Measurements from ENCODE around the gene HEPHL1. TPM values are rescaled to one million over a fixed set of nuclear protein-coding genes. Genes with fewer than 3 reads are reported as not detected.

HEPHL1 gene
- polyA plus RNA-seq, 3 donors, result not detected

DNA sequence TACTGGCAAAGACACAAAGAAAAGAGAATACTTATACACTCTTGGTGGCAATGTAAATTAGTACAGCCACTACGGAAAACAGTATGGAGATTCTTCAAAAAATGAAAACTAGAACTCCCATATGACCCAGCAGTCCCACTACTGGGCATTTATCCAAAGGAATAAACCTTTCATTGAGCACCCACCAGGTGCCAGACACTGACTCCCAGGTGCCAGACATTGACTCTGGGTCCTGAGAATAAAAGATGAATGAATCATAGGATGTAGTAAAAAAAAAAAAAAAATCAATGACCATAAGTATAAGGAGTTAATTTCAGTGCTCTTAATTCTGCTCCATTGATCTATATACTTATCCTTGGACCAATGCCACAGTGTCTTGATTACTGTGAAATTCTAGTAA lies 28.2 kb downstream of the HEPHL1 start:
- Histone ChIP-seq H3K27me3 (ENCODE audit: control insufficient read depth in 2 of 2, insufficient read depth in 2 of 2, low read length in 2 of 2) (no peaks in the 10 kb centered on the region), H3K9me3 (replicated peaks in 1 of 2; ENCODE audit: control insufficient read depth in 1 of 2, insufficient read depth in 1 of 2, low read length in 2 of 2) (no peaks in the 10 kb centered on the region), H3K36me3 (replicated peaks in 1 of 2; ENCODE audit: control insufficient read depth in 1 of 2, insufficient read depth in 2 of 2, low read length in 2 of 2) (no peaks in the 10 kb centered on the region), H3K4me1 (ENCODE audit: control insufficient read depth in 1 of 2, insufficient read depth in 2 of 2, low read length in 2 of 2) (no peaks in the 10 kb centered on the region), H3K4me2 (replicated peaks; ENCODE audit: extremely low read depth, low read length, poor library complexity, severe bottlenecking) (no peak overlapping the region), H4K20me1 (ENCODE audit: insufficient read depth, low read length) (no peaks in the 10 kb centered on the region), H3K79me2 (ENCODE audit: insufficient read depth, low read length) (no peaks in the 10 kb centered on the region), H3K4me3 (replicated peaks in 1 of 3; ENCODE audit: low read depth in 2 of 3, low read length in 3 of 3) (no peak overlapping the region), H3K9ac (ENCODE audit: insufficient read depth, low read length, poor library complexity, severe bottlenecking) (no peak overlapping the region), H2AFZ (ENCODE audit: insufficient read depth, low read depth, low read length, poor library complexity, severe bottlenecking) (no peak overlapping the region), H3K27ac (ENCODE audit: low read depth in 1 of 2, low read length in 2 of 2) (no peak overlapping the region)
- H3K36me3 Mint-ChIP-seq, result no peaks in the 10 kb centered on the region
- no peaks in the 10 kb centered on the region for H3K4me1 Mint-ChIP-seq
- H3K9me3 Mint-ChIP-seq, result peaks cover 0 to 9% (median 2%) of the 10 kb centered on the region in 7 donors
- 75% methylated on average over 1 of the region's 1 CpG for WGBS (ENCODE audit: insufficient coverage)
- peaks cover 0 to 1% (median 0%) of the 10 kb centered on the region in 3 donors for H3K27me3 Mint-ChIP-seq (ENCODE audit: low read depth in 3 of 3)
- H3K27ac Mint-ChIP-seq, result no peak overlapping the region
- TF ChIP-seq, protein P1, sequence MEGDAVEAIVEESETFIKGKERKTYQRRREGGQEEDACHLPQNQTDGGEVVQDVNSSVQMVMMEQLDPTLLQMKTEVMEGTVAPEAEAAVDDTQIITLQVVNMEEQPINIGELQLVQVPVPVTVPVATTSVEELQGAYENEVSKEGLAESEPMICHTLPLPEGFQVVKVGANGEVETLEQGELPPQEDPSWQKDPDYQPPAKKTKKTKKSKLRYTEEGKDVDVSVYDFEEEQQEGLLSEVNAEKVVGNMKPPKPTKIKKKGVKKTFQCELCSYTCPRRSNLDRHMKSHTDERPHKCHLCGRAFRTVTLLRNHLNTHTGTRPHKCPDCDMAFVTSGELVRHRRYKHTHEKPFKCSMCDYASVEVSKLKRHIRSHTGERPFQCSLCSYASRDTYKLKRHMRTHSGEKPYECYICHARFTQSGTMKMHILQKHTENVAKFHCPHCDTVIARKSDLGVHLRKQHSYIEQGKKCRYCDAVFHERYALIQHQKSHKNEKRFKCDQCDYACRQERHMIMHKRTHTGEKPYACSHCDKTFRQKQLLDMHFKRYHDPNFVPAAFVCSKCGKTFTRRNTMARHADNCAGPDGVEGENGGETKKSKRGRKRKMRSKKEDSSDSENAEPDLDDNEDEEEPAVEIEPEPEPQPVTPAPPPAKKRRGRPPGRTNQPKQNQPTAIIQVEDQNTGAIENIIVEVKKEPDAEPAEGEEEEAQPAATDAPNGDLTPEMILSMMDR (IDR thresholded peaks at IDR 0.05), result no peak
- intact Hi-C loops (cut with micrococcal nuclease), result no loop called here
- no peak for DNase-seq
- H3K4me3 Mint-ChIP-seq, result no peak overlapping the region

DNA sequence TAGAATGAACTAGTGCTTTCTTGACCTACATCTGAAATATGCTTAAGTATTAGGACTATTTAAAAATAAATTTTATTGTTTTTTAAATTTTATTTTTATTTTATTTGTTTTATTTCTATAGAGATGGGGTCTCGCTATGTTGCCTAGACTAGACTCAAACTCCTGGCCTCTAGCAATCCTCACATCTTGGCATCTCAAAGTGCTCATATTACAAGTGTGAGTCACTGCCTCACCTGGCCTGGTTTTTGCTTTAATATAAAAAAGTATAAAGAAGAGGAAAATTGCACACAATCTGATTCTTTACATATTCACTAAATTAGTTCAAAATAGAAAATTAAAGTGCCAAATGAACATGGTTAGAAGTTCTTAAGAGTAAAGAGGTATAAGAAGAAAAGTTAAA lies 37.5 kb downstream of the HEPHL1 start:
- Mint-ChIP-seq H3K27me3 (ENCODE audit: low read depth in 3 of 3) (peaks cover 0 to 6% (median 3%) of the 10 kb centered on the region in 3 donors), H3K4me1 (no peaks in the 10 kb centered on the region), H3K36me3 (no peaks in the 10 kb centered on the region), H3K4me3 (no peak overlapping the region), H3K9me3 (peaks cover 0 to 5% (median 2%) of the 10 kb centered on the region in 7 donors), H3K27ac (no peak overlapping the region)
- Histone ChIP-seq H3K9me3 (replicated peaks in 1 of 2; ENCODE audit: control insufficient read depth in 1 of 2, insufficient read depth in 1 of 2, low read length in 2 of 2) (peaks cover 0 to 7% of the 10 kb centered on the region in 2 donors), H4K20me1 (ENCODE audit: insufficient read depth, low read length) (no peaks in the 10 kb centered on the region), H3K79me2 (ENCODE audit: insufficient read depth, low read length) (no peaks in the 10 kb centered on the region), H2AFZ (ENCODE audit: insufficient read depth, low read depth, low read length, poor library complexity, severe bottlenecking) (no peak overlapping the region), H3K4me3 (replicated peaks in 1 of 3; ENCODE audit: low read depth in 2 of 3, low read length in 3 of 3) (no peak overlapping the region), H3K4me1 (ENCODE audit: control insufficient read depth in 1 of 2, insufficient read depth in 2 of 2, low read length in 2 of 2) (no peaks in the 10 kb centered on the region), H3K27ac (ENCODE audit: low read depth in 1 of 2, low read length in 2 of 2) (no peak overlapping the region), H3K36me3 (replicated peaks in 1 of 2; ENCODE audit: control insufficient read depth in 1 of 2, insufficient read depth in 2 of 2, low read length in 2 of 2) (no peaks in the 10 kb centered on the region), H3K27me3 (ENCODE audit: control insufficient read depth in 2 of 2, insufficient read depth in 2 of 2, low read length in 2 of 2) (no peaks in the 10 kb centered on the region), H3K4me2 (replicated peaks; ENCODE audit: extremely low read depth, low read length, poor library complexity, severe bottlenecking) (no peak overlapping the region), H3K9ac (ENCODE audit: insufficient read depth, low read length, poor library complexity, severe bottlenecking) (no peak overlapping the region)
- no peak for DNase-seq
- intact Hi-C loops (cut with micrococcal nuclease), result no loop called here
- TF ChIP-seq, protein P1 (IDR thresholded peaks at IDR 0.05), result no peak
- WGBS (ENCODE audit: insufficient coverage), result no CpG with 5 or more reads among the region's 1 CpG

All from CD14-positive monocyte (primary cell).